GM19438 (cell line): ENCODE data around the gene SNX6.
"Not testable (repeated sequence)": the region's sequence is repeated elsewhere in the genome, so short reads cannot be mapped to it uniquely, and the experiment has no call there.

Source experiments
- ATAC-seq: cut with Tn5 transposase; IDR thresholded peaks from one replicate; pipeline ENCODE4 v1.9.1; 2021; ENCODE audit warnings: low read depth; ENCODE audit not compliant: unreplicated experiment

Gene SNX6

DNA sequence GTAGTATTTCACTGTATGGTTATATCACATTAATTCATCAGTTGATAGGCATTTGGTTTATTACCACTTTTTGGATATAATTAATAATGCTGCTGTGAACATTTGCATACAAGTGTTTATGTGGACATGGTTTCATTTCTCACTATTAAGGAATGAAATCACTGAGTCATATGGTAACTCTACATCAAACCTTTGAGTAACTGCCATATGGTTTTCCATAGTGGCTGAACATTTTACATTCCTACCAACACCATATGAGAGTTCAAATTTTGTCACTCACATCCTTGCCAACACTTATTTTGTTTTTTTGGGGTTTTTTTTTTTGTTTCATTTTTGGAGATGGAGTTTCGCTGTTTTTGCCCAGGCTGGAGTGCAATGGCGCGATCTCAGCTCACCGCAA is 60.2 kb downstream of the SNX6 start:
- ATAC-seq: no peak

DNA sequence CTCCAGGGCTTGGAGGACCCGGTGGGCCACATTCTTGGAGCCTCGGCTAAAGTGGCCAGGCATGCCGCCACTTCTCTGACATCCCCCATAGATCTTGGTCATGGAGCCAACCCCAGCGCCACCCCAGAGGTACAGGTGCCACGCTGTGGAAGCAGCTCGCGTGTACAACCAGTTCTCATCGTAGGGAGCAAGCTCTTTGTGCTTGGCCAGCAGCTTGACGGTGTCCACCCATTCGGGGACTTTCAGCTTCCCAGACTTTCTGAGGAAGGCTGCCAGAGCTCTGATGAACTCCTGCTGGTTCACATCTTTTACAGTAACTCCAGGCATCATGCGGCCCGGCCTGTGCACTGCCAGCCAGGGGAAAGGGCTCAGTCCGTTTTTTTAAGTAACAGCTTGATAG is 61.1 kb downstream of the SNX6 start:
- no peak for ATAC-seq

DNA sequence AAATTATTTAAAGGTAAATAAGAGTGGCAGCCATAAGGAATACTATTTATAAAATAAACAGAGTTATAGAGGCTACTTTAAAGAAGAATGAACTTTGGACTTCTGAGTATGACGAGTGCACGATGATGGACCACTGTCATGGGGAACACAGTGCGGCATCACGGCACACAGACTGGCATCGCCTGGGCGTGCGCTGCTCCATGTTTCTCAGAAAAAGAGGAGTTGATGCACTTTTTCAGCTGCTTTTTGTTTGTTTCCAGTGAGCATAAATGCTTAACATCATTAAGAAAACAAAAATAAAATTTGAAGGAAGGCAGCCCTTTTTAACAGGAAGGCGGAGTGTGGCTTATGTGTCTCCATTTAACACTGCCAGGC is 67.2 kb downstream of the SNX6 start:
- no peak for ATAC-seq

DNA sequence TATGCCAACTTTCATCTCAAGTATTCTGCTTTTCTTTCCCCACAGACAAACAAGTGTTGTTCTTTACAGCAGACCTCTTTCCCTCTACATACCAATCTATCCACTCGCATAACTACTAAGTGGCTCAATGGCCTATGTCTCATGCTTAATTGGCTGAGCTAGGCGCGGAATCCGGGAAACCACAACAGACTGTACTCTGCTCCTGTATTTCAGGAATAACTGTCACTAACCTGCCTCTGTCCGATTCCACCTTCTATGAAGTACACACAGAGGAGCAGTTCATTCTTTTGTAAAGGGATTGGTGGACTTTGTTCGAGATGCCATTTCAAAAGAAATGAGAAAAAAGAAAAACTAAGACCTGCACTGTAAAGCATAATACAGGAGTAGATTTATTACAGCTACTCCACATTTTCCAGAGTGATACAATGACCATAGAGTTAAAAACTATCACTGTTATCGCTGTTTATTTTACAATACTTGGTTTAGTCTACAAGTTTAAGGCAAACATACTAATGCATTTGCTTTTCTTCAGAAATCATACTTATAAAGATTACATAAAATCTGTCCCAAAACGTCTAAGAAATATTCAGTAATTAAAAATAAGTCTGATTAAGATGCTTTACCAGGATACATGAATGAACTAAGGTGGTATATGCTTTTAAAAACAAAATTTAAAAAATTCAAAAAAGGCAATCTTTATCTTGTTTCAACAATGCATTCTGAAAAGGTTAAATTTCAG is 67.7 kb downstream of the SNX6 start:
- not testable (repeated sequence) for ATAC-seq

DNA sequence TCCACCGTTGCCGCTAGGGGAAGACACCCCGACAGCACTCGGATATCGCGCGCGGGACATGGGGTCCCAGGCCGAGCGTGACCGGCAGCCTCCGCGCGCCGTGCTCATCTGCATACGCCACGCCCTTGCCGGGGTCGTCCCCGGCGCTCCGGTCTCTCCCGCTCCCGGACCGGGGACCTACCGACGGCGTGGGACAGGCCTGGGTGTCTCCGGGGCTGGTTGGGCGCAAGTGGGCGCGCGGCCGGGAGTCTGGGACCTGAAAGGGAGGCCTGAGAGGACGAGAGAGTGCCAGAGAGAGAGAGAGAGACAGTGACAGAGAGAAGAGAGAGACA is 73.5 kb downstream of the SNX6 start:
- peak; percentile 51 for ATAC-seq

DNA sequence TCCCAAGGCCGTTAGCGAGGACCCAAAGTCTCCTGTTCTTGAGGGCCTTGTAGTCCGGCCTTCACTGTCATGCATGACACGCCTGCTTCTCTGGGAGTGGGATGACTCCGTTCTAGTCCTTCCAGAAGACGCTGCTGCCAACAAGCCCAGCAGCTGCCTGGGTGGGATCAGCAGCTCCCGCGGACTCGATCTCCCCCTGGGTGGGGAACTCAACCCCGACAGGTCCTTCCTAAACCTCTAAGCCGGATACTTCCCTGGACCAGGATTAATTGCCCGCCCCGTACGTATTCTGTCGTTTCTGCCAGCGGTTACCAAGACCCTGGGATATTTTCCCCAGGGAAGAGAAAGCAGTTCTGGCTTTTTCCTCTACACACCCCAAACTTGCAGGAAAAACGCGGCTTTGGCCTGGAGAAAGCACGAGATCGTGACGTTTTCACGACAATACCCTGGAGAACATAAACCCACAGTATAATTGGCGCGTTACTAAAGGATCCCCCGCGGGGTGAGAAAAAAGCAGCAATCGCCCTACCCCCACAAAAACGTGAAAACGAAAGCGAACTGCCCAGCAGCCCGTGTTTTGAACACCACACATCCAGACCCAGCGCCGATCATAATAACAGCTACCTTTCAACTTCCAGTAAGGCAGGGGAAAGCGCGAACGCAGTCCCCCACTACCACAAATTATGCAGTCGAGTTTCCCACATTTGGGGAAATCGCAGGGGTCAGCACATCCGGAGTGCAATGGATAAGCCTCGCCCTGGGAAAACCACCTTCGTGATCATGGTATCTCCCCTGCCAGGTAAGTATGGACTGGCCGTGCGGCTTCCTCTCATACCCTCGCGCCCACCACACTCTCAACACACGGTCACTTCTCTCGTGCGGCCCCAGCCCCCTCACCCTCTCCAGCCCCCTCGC is 74.1 kb downstream of the SNX6 start:
- ATAC-seq: peak; percentile 73

DNA sequence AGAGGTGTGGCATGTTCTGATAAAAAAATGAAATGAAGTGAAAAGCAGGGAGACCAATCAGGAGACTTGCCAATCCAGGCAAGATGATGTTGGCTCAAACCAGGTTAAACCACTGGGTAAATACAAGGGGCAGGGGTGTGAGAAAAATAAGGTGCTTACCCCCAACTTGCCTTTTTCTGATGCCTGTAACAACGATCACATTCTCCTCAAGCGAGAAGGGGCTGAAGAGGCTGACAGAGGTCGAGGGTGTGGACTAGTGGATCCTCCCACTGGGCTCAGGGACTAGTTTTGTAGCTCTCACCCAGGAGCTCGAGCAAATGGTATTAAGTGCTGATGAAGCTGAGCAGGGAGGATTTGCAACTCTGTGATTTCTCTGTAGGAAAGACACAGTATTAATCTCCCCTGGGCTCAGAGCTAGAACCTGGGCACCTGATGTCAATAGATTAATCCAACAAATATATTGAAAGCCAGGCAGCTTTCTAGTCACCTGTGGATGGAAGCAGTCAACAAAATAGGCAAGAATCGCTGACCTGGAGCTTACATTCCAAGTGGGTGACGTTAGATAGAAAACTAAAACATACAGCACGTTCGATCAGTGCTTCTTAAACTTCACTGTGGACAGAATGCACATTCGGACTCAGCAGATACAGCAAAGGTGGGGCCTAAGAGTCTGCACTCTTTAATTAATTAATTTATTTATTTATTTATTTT is 75.3 kb downstream of the SNX6 start:
- ATAC-seq: no peak

DNA sequence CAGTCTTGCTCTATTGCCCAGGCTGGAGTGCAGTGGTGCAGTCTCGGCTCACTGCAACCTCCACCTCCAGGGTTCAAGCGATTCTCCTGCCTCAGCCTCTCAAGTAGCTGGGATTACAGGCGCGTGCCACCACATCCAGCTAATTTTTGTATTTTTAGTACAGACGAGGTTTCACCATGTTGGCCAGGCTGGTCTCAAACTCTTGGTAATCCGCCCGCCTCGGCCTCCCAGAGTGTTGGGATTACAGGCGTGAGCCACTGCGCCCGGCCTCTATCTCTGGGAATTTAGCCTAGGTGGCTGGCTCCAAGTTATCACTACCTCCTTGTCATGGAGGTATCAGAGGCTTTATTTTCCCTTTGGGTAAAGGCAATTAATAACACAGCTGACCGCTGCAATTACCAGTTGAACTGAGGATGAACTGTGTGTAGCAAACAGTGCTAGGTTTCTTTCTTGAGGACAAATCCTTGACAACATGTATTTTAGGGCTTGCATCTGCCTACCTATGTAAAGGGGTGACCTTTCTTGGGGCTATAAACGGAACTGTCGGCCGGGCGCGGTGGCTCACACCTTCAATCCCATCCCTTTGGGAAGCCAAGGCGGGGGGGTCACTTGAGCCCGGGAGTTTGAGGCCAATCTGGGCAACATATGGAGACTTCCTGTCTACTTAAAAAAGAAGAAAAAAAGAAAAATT is 80.5 kb downstream of the SNX6 start:
- not testable (repeated sequence) for ATAC-seq

DNA sequence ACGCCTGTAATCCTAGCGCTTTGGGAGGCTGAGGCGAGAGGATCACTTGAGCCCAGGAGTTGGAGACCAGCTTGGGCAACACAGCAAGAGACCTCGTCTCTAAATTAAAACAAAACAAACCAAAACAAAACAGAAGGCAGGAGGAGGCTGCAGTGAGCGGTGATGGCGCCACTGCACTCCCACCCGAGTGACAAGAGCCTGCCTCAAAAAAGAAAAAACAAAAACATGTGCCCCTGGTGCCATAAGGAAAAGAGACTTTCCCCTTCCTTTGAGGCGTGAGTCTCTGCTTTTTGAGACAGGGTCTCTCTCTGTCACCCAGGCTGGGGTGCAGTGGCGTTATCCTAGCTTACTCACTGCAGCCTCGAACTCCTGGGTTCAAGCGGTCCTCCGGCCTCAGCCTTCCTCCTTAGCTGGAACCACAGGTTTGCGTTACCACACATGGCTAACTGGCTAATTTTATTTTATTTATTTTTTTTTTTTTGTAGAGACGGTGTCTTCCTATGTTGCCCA is 81.4 kb downstream of the SNX6 start:
- ATAC-seq: no peak

DNA sequence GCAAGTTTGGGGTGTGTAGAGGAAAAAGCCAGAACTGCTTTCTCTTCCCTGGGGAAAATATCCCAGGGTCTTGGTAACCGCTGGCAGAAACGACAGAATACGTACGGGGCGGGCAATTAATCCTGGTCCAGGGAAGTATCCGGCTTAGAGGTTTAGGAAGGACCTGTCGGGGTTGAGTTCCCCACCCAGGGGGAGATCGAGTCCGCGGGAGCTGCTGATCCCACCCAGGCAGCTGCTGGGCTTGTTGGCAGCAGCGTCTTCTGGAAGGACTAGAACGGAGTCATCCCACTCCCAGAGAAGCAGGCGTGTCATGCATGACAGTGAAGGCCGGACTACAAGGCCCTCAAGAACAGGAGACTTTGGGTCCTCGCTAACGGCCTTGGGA is 82.8 kb downstream of the SNX6 start:
- ATAC-seq: peak; percentile 27

GRCh38 chr14:34546272-34547135 is 83.4 kb downstream of the SNX6 start:
- ATAC-seq: peak; percentile 69

GRCh38 chr14:34540181-34541059 is 89.5 kb downstream of the SNX6 start:
- not testable (repeated sequence) for ATAC-seq

GRCh38 chr14:34539407-34540180 is 90.4 kb downstream of the SNX6 start, which contains the start of gene EAPP:
Gene EAPP (minus strand): TSS chr14:34539701. CDS start chr14:34539628, 73 bp downstream.
- peak; percentile 100 for ATAC-seq

DNA sequence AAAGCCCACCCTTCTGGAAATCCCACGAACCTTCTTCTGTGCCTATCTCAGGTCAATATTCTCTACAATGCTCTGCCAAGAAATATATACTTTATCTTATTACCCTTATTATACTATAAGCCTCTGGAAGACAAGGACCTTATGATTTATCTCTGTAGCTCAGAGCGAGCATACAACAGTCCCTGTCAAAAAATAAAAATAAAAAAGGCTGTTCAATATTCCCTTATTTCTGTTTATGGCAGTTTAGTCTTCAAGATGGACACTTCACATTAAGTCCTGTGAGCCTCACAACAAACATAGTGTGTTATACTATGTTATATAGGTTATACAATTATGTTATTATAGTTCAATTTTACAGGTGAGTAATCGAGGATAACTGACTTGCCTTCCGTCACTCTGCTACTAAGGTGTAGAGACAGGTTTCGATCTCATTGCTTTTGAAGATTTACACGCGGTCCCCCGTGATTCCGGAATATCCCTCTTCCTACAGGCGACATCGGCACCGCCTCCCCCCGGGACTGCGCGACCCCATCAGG is 91.0 kb downstream of the SNX6 start:
- peak; percentile 8 for ATAC-seq

DNA sequence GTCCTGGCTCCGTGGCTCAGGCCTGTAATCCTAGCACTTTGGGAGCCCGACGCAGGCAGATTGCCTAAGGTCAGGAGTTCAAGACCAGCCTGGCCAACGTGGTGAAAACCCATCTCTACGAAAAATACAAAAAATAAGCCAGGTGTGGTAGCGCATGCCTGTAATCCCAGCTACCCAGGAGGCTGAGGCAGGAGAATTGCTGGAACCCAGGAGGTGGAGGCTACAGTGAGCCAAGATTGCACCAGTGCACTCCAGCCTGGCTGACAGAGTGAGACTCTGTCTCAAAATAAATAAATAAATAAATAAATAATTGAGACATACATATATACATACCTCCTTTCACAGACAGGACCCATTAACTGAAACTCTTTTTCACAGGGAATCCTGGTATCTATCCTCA is 91.9 kb downstream of the SNX6 start:
- not testable (repeated sequence) for ATAC-seq

DNA sequence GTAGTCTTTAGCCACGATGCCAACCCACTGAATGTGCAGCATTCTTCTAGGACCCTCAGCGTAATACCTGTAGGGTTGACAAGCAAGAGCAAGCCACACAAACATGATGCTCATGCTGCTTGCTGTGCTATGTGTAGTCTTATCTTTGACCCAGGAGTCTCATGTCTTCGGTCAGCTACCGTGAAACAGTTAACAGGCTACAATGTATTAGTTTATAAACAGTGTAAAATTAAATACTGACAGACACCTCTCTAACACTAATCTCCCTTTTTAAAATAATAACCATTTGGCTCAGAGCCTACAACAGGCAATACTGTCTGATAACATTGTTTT is 92.3 kb downstream of the SNX6 start:
- ATAC-seq: no peak

DNA sequence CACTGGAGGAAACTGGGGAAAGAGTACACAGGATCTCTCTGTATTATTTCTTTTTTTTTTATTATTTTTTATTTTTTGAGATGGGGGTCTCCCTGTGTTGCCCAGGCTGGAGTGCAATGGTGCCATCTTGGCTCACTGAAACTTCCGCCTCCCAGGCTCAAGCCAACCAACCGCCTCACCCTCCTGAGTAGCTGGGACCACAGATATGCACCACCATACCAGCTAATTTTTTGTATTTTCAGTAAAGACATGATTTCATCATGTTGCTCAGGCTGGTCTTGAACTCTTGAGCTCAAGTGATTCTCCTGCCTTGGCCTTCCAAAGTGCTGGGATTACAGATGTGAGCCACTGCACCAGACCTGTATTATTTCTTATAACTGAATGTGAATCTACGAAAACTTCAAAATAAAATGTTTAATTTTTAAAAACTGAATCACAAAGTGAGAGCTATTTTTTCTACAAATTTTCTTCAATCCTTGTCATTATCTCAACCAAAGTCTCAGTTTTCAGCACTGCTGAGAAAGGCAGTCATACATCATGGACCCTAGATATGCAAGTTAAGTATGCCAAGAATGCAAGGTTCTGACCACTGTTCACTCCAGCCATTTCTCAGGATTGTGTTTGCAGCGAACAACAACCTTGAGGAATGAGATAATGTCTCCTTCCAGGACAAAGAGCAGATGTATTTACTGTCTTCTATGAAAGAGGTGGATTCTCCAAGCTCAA is 92.8 kb downstream of the SNX6 start:
- ATAC-seq: no peak
